ENCODE data around the gene CHST4. TPM values are rescaled to one million over a fixed set of nuclear protein-coding genes. Genes with fewer than 3 reads are reported as not detected.
A peak's percentile ranks its signal among the peaks of the same experiment; 100 is the strongest.

The CHST4 gene
- total and polyA plus RNA-seq, 2 of the 4 experiments (the other 2 are of a cell fraction), result not detected

DNA sequence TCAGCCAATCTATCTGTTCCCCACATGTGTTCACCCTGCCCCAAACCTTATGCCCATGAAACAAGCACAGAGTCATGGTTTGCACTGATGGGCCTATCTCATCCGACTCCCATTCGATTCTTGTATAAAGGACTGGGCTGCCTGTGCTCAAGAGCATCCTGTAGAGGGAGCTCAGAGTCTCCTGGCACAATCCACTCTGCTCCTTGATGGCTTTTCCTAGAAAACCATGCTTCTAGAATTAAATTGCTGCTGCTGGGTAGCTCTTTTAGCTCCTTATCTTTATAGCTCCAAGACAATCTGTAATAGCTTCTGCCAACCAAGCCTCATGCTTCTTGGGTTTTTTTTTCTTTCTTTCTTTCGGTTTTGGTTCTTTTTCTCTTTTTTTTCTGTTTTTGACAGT, 46.8 kb upstream of the CHST4 start:
- Histone ChIP-seq H3K27me3 (ENCODE audit: control insufficient read depth, insufficient read depth, low read length) (no peaks in the 10 kb centered on the region), H3K18ac (ENCODE audit: low read depth, low read length) (no peak overlapping the region), H2BK5ac (ENCODE audit: low read depth, low read length, poor library complexity, severe bottlenecking) (no peak overlapping the region), H3K4me1 (ENCODE audit: control insufficient read depth, insufficient read depth, low read length) (peaks cover 1% of the 10 kb centered on the region; the same call in 1 of the 2 replicates), H2BK120ac (ENCODE audit: low read depth, low read length) (peak overlapping the region; percentile 33; the same call in 1 of the 2 replicates), H2BK15ac (ENCODE audit: low read depth, low read length) (no peak overlapping the region), H3K14ac (replicated peaks; ENCODE audit: low read depth, low read length) (no peak overlapping the region), H3K56ac (ENCODE audit: extremely low read depth, insufficient read depth, low read length) (no peak overlapping the region), H4K91ac (ENCODE audit: insufficient read depth, low read depth, low read length) (no peak overlapping the region), H4K5ac (ENCODE audit: low read depth, low read length) (no peak overlapping the region), H2BK20ac (ENCODE audit: low read depth, low read length) (no peak overlapping the region), H3K9me1 (ENCODE audit: insufficient read depth, low read length) (0 out of 2 replicates have a peak, but pooled peaks cover 2% of the 10 kb centered on the region), H2AK5ac (ENCODE audit: low read depth, low read length) (no peak overlapping the region), H4K20me1 (ENCODE audit: insufficient read depth, low read length) (no peaks in the 10 kb centered on the region), H3K79me1 (ENCODE audit: low read depth in 1 of 2, low read length in 2 of 2) (peaks cover 6 to 7% of the 10 kb centered on the region in 2 experiments; a peak in 3 of 4 replicates), H4K8ac (ENCODE audit: low read depth in 2 of 2, low read length in 2 of 2) (no peak overlapping the region), H3K4me2 (ENCODE audit: low read depth, low read length) (no peak overlapping the region), H3K9me3 (ENCODE audit: control insufficient read depth, insufficient read depth, low read length) (peaks cover 5% of the 10 kb centered on the region), H3K4me3 (ENCODE audit: insufficient read depth, low read depth, low read length) (no peak overlapping the region), H3K23ac (ENCODE audit: low read depth, low read length) (no peak overlapping the region), H2AK9ac (replicated peaks; ENCODE audit: low read depth, low read length, poor library complexity) (no peak overlapping the region), H3K27ac (ENCODE audit: insufficient read depth, low read length) (no peak overlapping the region), H3K4ac (ENCODE audit: low read depth, low read length) (no peak overlapping the region), H3K36me3 (ENCODE audit: control insufficient read depth, insufficient read depth, low read length) (peaks cover 18% of the 10 kb centered on the region), H3K9ac (ENCODE audit: low read depth, low read length) (no peak overlapping the region), H2AFZ (replicated peaks; ENCODE audit: low read length, poor library complexity) (no peak overlapping the region)
- no CpG with 5 or more reads among the region's 3 CpGs for WGBS, 2 experiments (ENCODE audit: extremely low coverage in 2 of 2, insufficient read length in 1 of 2)
- ChIA-PET POLR2A (ENCODE audit: unreplicated experiment) (interaction anchor here (0.8 kb wide), 1 partner anchor 17 kb away, joined by 4 read pairs; no protein-coding TSS in a partner anchor), CTCF (interaction anchor here (0.6 to 1.1 kb wide), 4 partner anchors 9 to 199 kb away, joined by 3 to 6 read pairs (median 4); no protein-coding TSS in a partner anchor)
- TF ChIP-seq RAD21 (IDR thresholded peaks at IDR 0.05; ENCODE audit: low read length), result peak; percentile 27; the same call in 1 of the 2 replicates
- TF ChIP-seq BHLHE40 (IDR thresholded peaks at IDR 0.05; ENCODE audit: low read depth, low read length), result no peak
- TF ChIP-seq, protein P1, sequence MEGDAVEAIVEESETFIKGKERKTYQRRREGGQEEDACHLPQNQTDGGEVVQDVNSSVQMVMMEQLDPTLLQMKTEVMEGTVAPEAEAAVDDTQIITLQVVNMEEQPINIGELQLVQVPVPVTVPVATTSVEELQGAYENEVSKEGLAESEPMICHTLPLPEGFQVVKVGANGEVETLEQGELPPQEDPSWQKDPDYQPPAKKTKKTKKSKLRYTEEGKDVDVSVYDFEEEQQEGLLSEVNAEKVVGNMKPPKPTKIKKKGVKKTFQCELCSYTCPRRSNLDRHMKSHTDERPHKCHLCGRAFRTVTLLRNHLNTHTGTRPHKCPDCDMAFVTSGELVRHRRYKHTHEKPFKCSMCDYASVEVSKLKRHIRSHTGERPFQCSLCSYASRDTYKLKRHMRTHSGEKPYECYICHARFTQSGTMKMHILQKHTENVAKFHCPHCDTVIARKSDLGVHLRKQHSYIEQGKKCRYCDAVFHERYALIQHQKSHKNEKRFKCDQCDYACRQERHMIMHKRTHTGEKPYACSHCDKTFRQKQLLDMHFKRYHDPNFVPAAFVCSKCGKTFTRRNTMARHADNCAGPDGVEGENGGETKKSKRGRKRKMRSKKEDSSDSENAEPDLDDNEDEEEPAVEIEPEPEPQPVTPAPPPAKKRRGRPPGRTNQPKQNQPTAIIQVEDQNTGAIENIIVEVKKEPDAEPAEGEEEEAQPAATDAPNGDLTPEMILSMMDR (conservative IDR thresholded peaks at IDR 0.05; ENCODE audit: low read depth, low read length), result peak; percentile 39
- no peak for TF ChIP-seq MXI1 (IDR thresholded peaks at IDR 0.05; ENCODE audit: borderline replicate concordance, low read depth, low read length)
- TF ChIP-seq SMC3 (IDR thresholded peaks at IDR 0.05; ENCODE audit: low read depth, low read length), result no peak
- TF ChIP-seq RFX5 (IDR thresholded peaks at IDR 0.05; ENCODE audit: low read depth, low read length), result no peak
- no TSS peak for BruUV-seq (replicated peaks)
- intact Hi-C loops (cut with micrococcal nuclease), result no loop called here
- in situ Hi-C loops (cut with MboI; ENCODE audit: low sequenced_read_pairs), result loop anchor here (25.0 kb wide), 1 partner anchor 692 kb away; no protein-coding TSS in a partner anchor
- dilution Hi-C loops (cut with HindIII; ENCODE audit: low sequenced_read_pairs, unreplicated experiment), result no loop called here
- no peak for ATAC-seq (ENCODE audit: low read depth)
- DNase-seq, result peak; percentile 34

Data from IMR-90 (cell line).